ENCODE measurements around the gene BAG1. TPM values are rescaled to one million over a fixed set of nuclear protein-coding genes. Genes with fewer than 3 reads are reported as not detected.

Gene BAG1
- total RNA-seq, 2 experiments from 2014 or later, result 74.9 to 81.0 TPM

DNA sequence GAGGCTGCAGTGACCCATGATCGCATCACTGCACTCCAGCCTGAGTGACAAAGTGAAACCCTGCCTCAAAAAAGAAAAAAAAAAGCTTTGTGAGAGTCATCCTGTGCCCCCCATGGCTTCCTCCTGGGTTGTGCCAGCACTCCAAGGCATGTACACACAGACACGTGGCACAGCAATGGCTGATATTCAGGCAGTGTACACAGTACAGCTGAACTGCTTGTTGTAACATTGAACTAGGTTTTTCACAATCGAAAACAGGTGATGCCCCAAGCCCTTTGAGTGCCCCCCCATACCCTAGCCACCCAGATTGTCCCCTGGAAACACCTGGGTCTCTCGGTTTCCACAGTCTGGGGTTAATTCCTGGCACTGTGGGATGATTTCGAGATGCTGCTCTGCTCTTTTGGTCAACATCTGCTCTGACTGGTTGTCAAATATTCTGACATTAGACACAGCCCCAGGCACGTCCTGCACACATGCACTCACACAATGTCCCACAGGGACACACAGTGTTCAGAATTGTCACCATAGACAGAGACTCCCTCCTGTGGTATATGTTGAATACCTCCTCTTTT lies 15.3 kb downstream of the BAG1 start:
- Mint-ChIP-seq H3K4me3 (no peak overlapping the region), H3K9me3 (ENCODE audit: low read depth) (no peaks in the 10 kb centered on the region), H3K27ac (no peak overlapping the region), H3K36me3 (peaks cover 12% of the 10 kb centered on the region), H3K4me1 (peaks cover 11% of the 10 kb centered on the region), H3K27me3 (no peaks in the 10 kb centered on the region)
- ATAC-seq (peak; percentile 37), DNase-seq (no peak)
- CTCF ChIA-PET, result interaction anchor here (1.6 to 2.0 kb wide), 2 partner anchors 9 to 23 kb away, joined by 5 to 7 read pairs; no protein-coding TSS in a partner anchor

DNA sequence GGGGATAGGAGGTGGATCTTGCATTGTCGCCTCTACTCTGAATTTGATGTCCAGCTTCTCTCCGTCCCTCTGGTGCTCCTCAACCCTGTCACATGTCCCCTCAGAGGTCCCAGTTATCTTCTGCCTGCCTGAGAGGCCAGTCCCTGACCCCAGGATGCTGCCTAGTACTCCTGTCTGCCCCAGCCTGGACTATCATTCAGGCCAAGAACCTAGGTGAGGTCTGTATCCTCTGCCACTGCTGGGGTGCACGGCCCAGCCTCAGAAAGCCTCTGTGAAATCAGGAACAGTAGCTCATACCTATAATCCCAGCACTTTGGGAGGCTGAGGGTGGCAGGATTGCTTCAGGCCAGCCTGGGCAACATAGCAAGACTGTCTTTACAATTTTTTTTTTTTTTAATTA lies 15.9 kb downstream of the BAG1 start:
- Mint-ChIP-seq H3K27ac (no peak overlapping the region), H3K9me3 (ENCODE audit: low read depth) (no peaks in the 10 kb centered on the region), H3K4me3 (no peak overlapping the region), H3K27me3 (no peaks in the 10 kb centered on the region), H3K4me1 (peaks cover 15% of the 10 kb centered on the region), H3K36me3 (peaks cover 11% of the 10 kb centered on the region)
- CTCF ChIA-PET, result interaction anchor here (1.6 to 2.0 kb wide), 2 partner anchors 10 to 23 kb away, joined by 5 to 7 read pairs; no protein-coding TSS in a partner anchor
- DNase-seq (no peak), ATAC-seq (no peak)

DNA sequence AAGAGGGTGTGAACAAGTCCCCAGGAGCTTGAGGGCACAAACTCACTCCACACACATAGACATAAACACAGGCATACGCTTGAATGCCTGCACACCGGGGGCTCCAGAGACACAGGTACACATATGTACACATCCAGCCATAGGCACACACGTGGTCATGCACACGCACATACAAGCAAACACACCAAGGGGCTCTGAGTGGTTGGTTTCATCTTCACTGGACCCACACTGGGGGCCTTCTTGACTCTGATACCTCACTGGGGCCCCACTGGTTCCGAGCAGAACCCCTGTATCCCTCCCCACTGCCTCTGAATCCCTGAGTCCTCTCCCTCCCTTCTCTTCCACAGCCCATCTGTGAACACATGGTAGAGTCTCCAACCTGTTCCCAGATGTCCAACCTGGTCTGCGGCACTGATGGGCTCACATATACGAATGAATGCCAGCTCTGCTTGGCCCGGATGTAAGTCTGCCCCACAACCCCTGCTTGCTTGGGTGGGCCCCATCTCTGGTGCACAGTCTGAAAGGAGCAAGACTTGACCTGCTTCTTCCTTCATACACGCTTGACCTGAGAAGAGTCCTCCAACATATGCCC lies 18.1 kb downstream of the BAG1 start:
- Mint-ChIP-seq H3K9me3 (ENCODE audit: low read depth) (no peaks in the 10 kb centered on the region), H3K27ac (no peak overlapping the region), H3K4me3 (no peak overlapping the region), H3K27me3 (no peaks in the 10 kb centered on the region), H3K4me1 (peaks cover 18% of the 10 kb centered on the region), H3K36me3 (peaks cover 3% of the 10 kb centered on the region)
- ATAC-seq, result no peak
- DNase-seq, result no peak
- CTCF ChIA-PET, result no interaction called here

DNA sequence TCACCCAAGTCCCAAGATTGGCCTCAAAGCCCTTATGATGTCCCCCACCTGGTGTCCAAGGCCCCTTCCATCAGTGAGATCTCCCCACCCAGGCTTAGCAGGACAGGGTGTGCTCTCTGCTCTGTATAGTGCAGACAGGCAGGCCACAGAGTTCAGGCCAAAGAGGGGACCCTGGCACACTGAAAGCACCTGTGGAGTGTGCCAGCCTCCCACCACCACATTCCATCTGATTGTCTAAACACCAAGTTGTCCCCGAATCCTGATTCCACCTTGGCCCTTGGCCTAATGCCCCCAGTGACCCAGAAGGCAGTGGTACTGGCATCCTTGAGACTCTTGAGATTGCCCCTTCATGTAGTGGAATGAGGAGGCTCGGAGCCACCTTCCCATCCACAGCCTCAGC lies 19.2 kb downstream of the BAG1 start:
- no peak for DNase-seq
- H3K9me3 Mint-ChIP-seq (ENCODE audit: low read depth), result no peaks in the 10 kb centered on the region
- CTCF ChIA-PET, result interaction anchor here (1.5 kb wide), 1 partner anchor 19 kb away, joined by 3 read pairs; no protein-coding TSS in a partner anchor
- H3K27me3 Mint-ChIP-seq, result no peaks in the 10 kb centered on the region
- ATAC-seq, result no peak
- H3K4me3 Mint-ChIP-seq, result no peak overlapping the region
- H3K36me3 Mint-ChIP-seq, result peaks cover 2% of the 10 kb centered on the region
- H3K27ac Mint-ChIP-seq, result no peak overlapping the region
- peaks cover 18% of the 10 kb centered on the region for H3K4me1 Mint-ChIP-seq

DNA sequence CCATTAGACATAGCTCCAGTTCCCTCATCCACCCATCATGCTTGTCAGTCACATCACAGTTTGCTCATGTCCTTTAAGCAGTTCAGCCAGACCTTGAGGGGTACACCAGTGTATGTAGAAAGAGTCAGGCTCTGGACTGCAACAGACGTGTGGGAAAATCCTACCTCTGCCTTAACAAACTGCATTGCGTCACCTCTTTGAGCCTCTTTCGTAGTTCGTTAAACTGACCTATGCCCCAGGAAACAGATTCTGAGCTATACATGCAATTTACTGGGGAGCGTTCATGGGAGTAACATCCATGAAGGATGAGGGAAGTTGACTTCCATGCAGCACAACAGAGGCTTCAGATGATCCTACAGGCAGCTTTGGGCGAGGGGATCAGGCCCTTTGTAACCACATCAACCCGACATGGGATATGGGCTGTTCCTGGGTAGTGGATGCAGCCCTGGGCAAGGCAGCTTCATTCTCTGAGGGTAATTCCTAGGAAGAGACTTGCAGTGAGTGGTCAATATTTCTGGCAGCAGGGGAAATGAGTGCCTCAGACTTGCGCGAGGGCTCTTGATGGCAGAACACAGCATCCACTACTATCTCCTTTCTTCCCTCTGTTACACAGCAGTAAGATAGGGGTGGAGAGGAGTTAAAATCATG lies 20.2 kb downstream of the BAG1 start:
- CTCF ChIA-PET, result interaction anchor here (1.5 to 1.9 kb wide), 2 partner anchors 18 kb away, joined by 3 to 6 read pairs; no protein-coding TSS in a partner anchor
- Mint-ChIP-seq H3K9me3 (ENCODE audit: low read depth) (no peaks in the 10 kb centered on the region), H3K27me3 (peaks cover 4% of the 10 kb centered on the region), H3K4me1 (peaks cover 11% of the 10 kb centered on the region), H3K36me3 (peaks cover 2% of the 10 kb centered on the region), H3K27ac (no peak overlapping the region), H3K4me3 (no peak overlapping the region)
- no peak for ATAC-seq
- no peak for DNase-seq

DNA sequence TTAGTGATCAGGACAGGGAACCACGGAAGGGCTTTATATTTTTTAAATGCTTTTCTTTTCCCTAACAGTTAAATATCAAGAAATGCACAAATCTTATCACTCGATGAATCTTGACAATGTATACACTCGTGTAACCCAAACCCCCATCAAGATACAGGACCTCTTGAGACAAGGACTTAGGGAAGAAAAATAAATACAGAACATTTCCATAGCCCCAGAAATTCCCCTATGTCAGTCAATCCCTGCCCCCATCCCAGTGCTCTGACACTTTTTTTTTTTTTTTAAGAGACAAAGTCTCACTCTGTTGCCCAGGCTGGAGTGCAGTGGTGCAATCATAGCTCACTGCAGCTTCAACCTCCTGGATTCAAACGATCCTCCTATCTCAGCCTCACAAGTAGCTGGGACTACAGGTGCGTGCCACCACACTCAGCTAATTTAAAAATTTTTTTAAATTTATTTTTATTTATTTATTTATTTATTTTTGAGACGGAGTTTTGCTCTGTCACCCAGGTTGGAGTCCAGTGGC lies 21.8 kb downstream of the BAG1 start:
- peaks cover under 1% of the 10 kb centered on the region for H3K36me3 Mint-ChIP-seq
- H3K27ac Mint-ChIP-seq, result no peak overlapping the region
- H3K4me3 Mint-ChIP-seq, result no peak overlapping the region
- peaks cover 8% of the 10 kb centered on the region for H3K4me1 Mint-ChIP-seq
- no peaks in the 10 kb centered on the region for H3K9me3 Mint-ChIP-seq (ENCODE audit: low read depth)
- ATAC-seq (no peak), DNase-seq (no peak)
- CTCF ChIA-PET, result interaction anchor here (1.9 kb wide), 1 partner anchor 17 kb away, joined by 6 read pairs; no protein-coding TSS in a partner anchor
- H3K27me3 Mint-ChIP-seq, result peaks cover 4% of the 10 kb centered on the region

DNA sequence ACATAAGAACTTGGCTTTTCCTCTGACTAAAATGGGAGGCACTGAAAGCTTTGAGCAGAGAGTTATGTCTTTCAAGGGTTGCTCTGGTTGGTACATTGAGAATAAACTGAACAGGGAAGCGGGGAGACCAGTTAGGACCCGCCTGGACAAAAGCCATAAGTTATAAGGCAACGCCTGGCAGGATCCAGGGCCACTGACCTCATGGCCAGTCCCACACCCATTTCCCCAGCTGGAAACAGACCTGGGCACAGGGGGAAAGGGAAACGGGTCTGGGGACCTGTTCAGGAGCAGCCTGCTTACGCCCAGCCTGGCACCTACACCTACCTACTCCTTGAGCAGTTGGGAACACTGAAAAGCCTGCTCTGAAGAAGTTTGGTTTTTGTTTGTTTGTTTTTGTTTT lies 23.2 kb downstream of the BAG1 start:
- H3K36me3 Mint-ChIP-seq, result no peaks in the 10 kb centered on the region
- peaks cover 4% of the 10 kb centered on the region for H3K27me3 Mint-ChIP-seq
- peaks cover 8% of the 10 kb centered on the region for H3K4me1 Mint-ChIP-seq
- ATAC-seq, result no peak
- CTCF ChIA-PET, result interaction anchor here (1.4 kb wide), 1 partner anchor 45 kb away, joined by 3 read pairs; no protein-coding TSS in a partner anchor
- no peak overlapping the region for H3K4me3 Mint-ChIP-seq
- no peak overlapping the region for H3K27ac Mint-ChIP-seq
- H3K9me3 Mint-ChIP-seq (ENCODE audit: low read depth), result no peaks in the 10 kb centered on the region
- no peak for DNase-seq

DNA sequence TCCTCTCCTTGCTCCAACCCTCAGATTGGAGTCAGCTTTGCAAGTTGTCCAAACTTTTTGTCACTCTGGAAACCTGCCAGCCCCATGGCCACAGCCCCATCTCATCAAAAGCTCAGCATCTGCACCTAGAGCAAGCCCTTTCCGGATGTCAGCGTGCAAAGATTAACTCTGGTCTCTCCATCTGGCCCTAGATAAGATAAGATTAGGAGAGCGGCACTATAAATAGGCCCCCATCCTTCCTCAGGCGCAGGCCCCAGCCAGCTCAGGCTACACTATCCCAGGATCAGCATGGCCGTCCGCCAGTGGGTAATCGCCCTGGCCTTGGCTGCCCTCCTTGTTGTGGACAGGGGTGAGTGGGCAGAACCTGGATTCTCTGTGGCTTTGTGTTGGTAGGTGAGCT lies 24.6 kb downstream of the BAG1 start, which contains the start of gene SPINK4:
Gene SPINK4, plus strand, starts transcription at position 247 of the 400 bp plus-strand sequence. Its CDS starts 42 bp downstream, at position 289.
- H3K4me3 Mint-ChIP-seq, result no peak within 1 kb of the TSS

DNA sequence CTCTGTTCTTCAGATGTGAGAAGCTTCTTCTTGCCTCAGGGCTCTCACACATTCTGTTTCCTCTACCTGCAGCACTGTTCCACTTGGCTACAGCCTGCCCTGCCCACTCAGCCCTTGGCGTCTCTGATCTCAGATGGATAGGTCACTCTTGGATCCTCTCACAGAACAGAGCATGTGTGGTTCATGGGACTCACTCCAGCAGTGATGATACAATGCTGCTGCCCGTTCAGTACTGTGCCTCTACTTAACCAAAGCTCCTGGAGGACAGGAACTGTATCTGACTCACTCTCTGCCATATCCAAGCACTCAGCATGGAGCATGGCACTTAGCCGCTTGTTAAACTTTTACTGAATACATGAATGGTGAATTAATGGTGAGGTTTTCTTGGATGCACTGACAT lies 27.9 kb downstream of the BAG1 start:
- Mint-ChIP-seq H3K9me3 (ENCODE audit: low read depth) (no peaks in the 10 kb centered on the region), H3K27ac (no peak overlapping the region), H3K4me3 (no peak overlapping the region), H3K36me3 (no peaks in the 10 kb centered on the region), H3K4me1 (peaks cover 2% of the 10 kb centered on the region), H3K27me3 (peaks cover 7% of the 10 kb centered on the region)
- ATAC-seq (no peak), DNase-seq (no peak)
- CTCF ChIA-PET, result interaction anchor here (0.6 to 1.4 kb wide), 2 partner anchors 11 to 12 kb away, joined by 3 to 4 read pairs; no protein-coding TSS in a partner anchor

More for the DNA sequence above, 24.6 kb downstream of the BAG1 start, which contains the start of gene SPINK4:
- CTCF ChIA-PET, result interaction anchor here (1.4 to 1.8 kb wide), 2 partner anchors 23 to 47 kb away, joined by 3 to 4 read pairs; no protein-coding TSS in a partner anchor
- peak within 1 kb of the TSS; percentile 17 for H3K27ac Mint-ChIP-seq
- no peak for DNase-seq
- no peak for ATAC-seq
- H3K9me3 Mint-ChIP-seq (ENCODE audit: low read depth), result no peaks in the 10 kb centered on the region
- H3K27me3 Mint-ChIP-seq, result peaks cover 7% of the 10 kb centered on the region
- H3K36me3 Mint-ChIP-seq, result no peaks in the 10 kb centered on the region
- H3K4me1 Mint-ChIP-seq, result peaks cover 8% of the 10 kb centered on the region

DNA sequence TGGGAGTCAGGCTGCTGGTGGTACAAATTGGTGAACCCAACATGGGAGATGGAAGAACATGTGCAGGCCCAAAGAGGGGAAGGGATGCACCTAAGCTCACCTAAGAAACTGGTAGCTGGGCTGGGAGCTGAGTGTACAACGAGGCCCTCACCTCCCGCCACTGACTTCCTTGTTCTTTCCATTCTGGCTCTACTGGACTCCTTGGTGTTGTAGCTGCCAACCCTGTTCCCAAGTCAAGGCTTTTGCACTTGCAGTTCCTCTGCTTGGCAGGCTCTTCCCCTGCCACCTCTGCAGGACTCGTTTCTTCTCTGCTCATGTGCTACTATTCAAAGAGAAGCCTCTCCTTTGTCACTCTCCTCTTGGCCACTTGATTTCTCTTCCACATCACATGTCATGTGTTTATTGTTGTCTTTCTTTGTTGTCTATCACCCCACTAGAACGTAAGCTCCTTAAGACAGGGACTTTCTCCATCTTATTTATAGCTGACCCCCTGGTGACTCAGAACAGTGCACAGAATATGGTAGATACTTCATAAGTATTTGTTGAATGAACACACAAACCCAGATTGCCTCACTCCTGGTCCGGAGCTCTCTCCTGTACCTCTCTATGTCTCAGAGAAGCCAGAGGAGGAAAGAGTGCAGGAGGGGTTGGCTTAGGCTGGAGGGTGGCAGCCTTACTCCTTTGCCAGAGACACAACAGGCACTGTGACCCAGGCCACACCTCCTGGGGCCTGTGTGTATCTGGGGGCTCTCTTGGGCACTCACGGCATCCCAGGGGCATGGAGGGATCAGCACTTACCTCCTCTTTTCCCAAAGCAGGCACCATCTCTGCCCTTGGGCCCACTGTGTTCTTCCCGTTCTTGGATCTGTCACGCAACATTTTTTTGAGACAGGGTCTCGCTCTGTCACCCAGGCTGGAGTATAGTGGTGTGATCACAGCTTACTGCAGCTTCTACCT lies 29.7 kb downstream of the BAG1 start:
- no peak for DNase-seq
- ATAC-seq, result no peak
- Mint-ChIP-seq H3K4me3 (no peak overlapping the region), H3K4me1 (peaks cover 1% of the 10 kb centered on the region), H3K9me3 (ENCODE audit: low read depth) (no peaks in the 10 kb centered on the region), H3K36me3 (no peaks in the 10 kb centered on the region), H3K27me3 (peaks cover 6% of the 10 kb centered on the region), H3K27ac (no peak overlapping the region)
- CTCF ChIA-PET, result interaction anchor here (0.6 to 1.9 kb wide), 2 partner anchors 9 to 246 kb away, joined by 4 to 6 read pairs; no protein-coding TSS in a partner anchor

DNA sequence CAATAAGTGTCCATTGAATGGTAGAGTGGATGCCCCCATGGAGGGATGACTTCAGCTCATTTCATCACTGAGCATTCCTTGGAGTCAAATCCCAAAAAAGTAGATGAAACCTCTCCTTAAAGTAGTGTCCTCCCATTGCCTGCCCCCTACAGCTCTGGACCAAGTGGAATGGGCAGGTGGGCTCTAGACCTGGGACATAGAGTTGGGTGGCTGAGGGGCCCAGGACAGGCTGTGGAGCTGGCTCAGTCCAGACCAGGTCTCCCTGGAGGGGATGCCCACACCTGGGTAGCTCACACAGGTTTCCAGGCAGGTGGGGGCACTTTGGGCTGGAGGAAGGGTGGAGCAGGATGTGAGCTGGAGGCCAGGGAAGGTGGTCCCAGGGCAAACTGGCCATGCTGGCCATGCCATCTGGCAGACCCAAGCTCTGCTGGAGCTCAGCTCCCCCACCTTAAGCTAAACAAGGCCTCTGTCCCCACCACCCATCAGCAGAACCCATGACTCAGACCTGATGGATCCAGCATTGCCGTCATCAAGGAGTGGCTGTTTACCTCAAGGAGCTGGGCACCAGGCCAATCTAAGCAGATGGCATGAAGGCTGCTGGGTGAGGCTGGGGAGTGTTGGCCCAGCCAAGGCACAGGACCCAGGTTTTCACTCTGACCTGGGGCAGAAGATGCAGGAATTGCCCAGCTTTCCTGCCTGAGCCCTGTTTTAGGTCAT lies 30.7 kb downstream of the BAG1 start:
- Mint-ChIP-seq H3K36me3 (no peaks in the 10 kb centered on the region), H3K27me3 (peaks cover 2% of the 10 kb centered on the region), H3K9me3 (ENCODE audit: low read depth) (no peaks in the 10 kb centered on the region), H3K27ac (no peak overlapping the region), H3K4me3 (no peak overlapping the region), H3K4me1 (no peaks in the 10 kb centered on the region)
- no peak for DNase-seq
- CTCF ChIA-PET, result interaction anchor here (1.9 kb wide), 1 partner anchor 8 kb away, joined by 6 read pairs; no protein-coding TSS in a partner anchor
- ATAC-seq, result no peak

DNA sequence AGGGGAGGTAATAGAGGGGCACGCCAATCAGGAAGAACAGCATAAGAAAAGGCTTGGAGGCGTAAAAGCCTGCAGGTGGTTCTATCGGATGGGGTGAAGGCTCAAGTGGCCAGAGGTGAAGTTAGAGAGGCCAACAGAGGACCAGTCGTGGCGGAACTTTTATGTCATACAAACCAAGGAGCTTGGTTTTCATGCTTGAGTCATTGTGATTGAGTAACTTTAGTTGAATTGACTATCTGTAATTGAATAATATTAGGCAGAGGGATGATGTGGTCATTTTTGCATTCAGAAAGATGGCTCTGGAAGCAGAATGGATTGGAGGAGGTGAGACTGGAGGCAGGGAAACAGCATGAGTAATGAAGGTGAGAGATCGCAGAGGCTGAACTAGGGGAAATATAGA lies 31.7 kb downstream of the BAG1 start:
- CTCF ChIA-PET, result interaction anchor here (0.5 to 1.5 kb wide), 3 partner anchors 62 to 166 kb away, joined by 3 to 4 read pairs (median 4); no protein-coding TSS in a partner anchor
- H3K4me3 Mint-ChIP-seq, result no peak overlapping the region
- no peak for ATAC-seq
- peaks cover 2% of the 10 kb centered on the region for H3K27me3 Mint-ChIP-seq
- H3K36me3 Mint-ChIP-seq, result no peaks in the 10 kb centered on the region
- H3K9me3 Mint-ChIP-seq (ENCODE audit: low read depth), result no peaks in the 10 kb centered on the region
- no peak overlapping the region for H3K27ac Mint-ChIP-seq
- no peak for DNase-seq
- no peaks in the 10 kb centered on the region for H3K4me1 Mint-ChIP-seq

Data from activated CD8-positive, alpha-beta memory T cell treated with anti-CD3 and anti-CD28 coated beads, Interleukin-2, amount 10 ng/mL, durations not matched to agents 7 days and 5 days (primary cell).